GM18951 (cell line): Measurements from ENCODE around the gene MYO1B.

Experiments
- POLR2A ChIP-seq: IDR thresholded peaks from 4 replicates; pipeline ENCODE4 v1.6.1; 2011; ENCODE audit warnings: mild to moderate bottlenecking; ENCODE audit not compliant: insufficient read length, insufficient read depth; ENCODE audit errors: extremely low read depth
- in situ Hi-C: fragments of 300-500 bp; cut with MboI; formaldehyde crosslinking; loops from one replicate; pipeline ENCODE4 v1.12.0; 2022; ENCODE audit warnings: low sequenced_read_pairs, mixed read lengths, inconsistent platforms; ENCODE audit not compliant: unreplicated experiment

Gene MYO1B

GRCh38 chr2:191345788-191346187, 100.6 kb downstream of the MYO1B start:
- in situ Hi-C loops = no loop called here
- no peak for TF ChIP-seq POLR2A

- no peak for TF ChIP-seq POLR2A
- in situ Hi-C loops = no loop called here
Measured at GRCh38 chr2:191347154-191347553, 102.0 kb downstream of the MYO1B start.

- in situ Hi-C loops = no loop called here
- no peak for TF ChIP-seq POLR2A
Measured at GRCh38 chr2:191347881-191348280, 102.7 kb downstream of the MYO1B start.

DNA sequence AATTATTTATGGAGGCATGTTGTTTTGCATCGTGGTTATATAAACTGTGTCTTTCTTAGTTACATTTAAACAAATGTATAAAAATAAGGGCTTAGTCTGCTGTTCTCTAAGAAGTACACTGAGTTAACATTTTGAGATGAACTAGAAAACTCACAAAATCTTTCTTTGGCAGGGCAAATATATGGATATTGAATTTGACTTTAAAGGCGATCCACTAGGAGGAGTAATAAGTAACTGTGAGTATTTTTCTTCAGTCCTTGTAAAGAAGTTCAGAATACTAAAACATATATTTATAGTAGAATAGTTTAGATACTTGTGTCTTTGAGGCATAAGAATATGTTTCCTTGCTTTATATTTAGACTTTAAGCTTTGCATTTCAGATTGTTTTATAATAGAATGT, 104.8 kb downstream of the MYO1B start:
- no peak for TF ChIP-seq POLR2A
- in situ Hi-C loops = no loop called here

DNA sequence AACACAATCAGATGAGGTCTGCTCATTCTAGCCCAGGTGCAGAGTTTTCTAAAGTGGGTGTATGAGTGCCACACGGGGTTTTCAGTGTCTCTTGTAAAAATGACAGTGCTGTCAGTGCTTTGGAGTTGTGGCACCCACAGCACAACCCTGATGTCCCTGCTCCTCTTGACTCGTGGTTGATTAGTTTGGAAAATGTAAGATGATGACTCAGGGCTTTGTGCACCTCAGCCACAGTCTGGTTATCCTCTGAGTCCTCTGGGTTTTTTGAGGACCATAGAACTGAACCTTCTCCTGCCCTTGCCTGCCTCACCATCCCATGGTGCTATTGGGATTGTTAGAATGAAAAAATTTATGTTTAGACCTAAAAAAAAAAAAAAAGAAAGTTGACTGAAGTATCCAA, 105.6 kb downstream of the MYO1B start:
- in situ Hi-C loops = no loop called here
- no peak for TF ChIP-seq POLR2A

DNA sequence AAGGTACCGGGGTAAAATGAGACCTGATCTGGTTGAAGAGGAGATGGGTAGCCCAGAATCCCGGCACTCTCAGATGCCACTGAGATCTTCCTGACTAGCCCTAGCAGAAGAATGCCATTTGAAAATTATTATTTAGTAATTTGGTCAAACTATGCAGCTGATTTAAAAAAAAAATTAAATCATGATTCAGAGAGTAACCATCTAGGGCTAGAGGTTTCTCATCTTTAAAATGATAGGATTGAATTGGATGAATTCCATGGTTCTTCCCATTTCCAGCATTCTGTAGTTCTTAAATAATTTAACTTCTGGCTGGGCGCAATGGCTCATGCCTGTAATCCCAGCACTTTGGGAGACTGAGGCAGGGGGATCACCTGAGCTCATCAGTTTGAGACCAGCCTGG, 106.1 kb downstream of the MYO1B start:
- TF ChIP-seq POLR2A = no peak
- in situ Hi-C loops = no loop called here

GRCh38 chr2:191351921-191352320, 106.7 kb downstream of the MYO1B start:
- no peak for TF ChIP-seq POLR2A

GRCh38 chr2:191352536-191352935, 107.3 kb downstream of the MYO1B start:
- in situ Hi-C loops = no loop called here
- no peak for TF ChIP-seq POLR2A

More at GRCh38 chr2:191351921-191352320, 106.7 kb downstream of the MYO1B start:
- in situ Hi-C loops = no loop called here

GRCh38 chr2:191355170-191355758, 110.1 kb downstream of the MYO1B start:
- TF ChIP-seq POLR2A = no peak
- in situ Hi-C loops = no loop called here

DNA sequence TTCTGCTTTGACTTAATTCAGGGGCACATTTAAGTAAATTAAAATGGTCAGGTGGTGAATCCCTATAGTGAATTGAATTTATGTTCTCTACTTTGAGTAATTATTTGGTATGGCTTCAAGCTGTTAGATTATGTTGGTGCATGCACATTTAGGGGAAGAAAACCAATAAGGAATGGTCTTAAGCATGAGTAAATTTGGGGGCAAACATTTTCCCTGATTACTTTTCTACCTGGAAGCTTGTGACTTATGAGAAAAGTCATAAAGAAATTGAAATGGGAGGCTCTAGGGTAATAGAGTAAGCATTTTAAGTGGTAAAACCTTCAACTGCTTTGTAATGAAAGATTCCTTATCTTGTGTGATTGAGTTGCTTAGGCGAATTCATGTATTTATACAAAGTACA, 112.5 kb downstream of the MYO1B start:
- in situ Hi-C loops = no loop called here
- TF ChIP-seq POLR2A = no peak

- in situ Hi-C loops = no loop called here
- TF ChIP-seq POLR2A = no peak
Measured at GRCh38 chr2:191358325-191359025, 113.3 kb downstream of the MYO1B start.

GRCh38 chr2:191359133-191359532, 113.9 kb downstream of the MYO1B start:
- no peak for TF ChIP-seq POLR2A
- in situ Hi-C loops = no loop called here

- in situ Hi-C loops = no loop called here
- TF ChIP-seq POLR2A = no peak
Measured at GRCh38 chr2:191360918-191361317, 115.7 kb downstream of the MYO1B start.

DNA sequence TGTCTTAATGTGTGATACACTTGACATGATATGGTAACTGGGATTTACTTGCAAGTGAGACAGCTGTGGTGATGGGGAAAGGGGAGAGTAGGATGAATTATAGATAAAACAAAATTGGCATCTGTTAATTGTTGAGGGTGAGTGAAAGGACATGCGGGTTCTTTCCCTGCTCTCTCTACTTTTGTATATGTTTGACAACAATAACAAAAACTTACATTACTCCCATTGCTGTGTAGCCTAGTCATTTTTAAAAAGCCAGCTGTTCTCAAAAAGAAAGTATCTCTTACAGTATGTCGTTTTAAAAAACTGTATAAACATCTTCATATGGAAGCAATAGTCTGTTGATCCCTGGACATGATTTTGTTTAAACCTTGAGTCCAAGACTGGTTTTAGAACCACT, 117.6 kb downstream of the MYO1B start:
- no peak for TF ChIP-seq POLR2A
- in situ Hi-C loops = no loop called here
